ENCODE measurements around the gene TRIM72. TPM values are rescaled to one million over a fixed set of nuclear protein-coding genes. Genes with fewer than 3 reads are reported as not detected.
A peak's percentile ranks its signal among the peaks of the same experiment; 100 is the strongest.
"Not testable (repeated sequence)": the region's sequence is repeated elsewhere in the genome, so short reads cannot be mapped to it uniquely, and the experiment has no call there.

TRIM72 gene
- total RNA-seq, 1 experiment from 2014 or later = not detected

DNA sequence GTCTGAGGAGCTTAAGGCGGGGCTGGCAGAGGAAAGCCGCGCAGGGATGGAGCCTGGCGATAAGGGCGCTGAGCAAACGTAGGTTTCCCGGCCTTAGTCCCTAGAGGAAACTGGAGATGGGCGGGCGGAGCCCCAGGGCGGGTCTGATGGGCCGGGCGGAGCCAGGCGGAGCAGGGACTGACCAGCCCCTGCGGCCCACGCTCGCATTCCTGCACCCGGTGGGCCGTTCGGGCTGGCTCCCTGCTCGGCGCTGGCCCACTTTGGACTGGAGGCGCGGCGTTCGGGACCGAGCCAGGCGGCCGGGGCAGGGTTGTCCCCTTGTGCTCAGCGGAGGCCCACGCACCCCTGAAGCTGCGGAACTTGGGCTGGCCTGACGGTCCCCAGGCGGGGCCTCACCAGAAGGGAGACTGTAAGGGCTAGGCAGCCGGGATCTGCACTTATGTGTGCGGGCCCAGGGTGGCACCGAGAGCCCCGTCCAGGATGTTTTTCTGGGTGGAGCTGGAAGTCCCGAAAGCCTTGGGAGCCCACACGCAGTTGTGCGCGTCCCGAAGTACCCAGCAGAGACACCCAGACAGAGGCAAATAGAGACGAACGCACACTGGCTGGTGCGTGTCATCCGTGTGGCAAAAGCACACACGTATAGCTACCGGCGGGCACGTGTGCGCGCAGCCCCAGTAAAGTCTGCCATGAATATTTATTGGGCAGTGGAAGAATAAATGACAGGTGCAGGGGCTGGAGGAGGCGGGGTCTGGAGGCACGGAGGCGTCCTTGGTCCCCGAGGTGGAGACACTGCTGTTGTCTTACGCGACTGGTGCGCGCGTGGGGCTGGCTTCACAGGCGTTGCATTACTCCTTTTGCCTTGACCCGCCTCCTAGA, 1.6 kb downstream of the TRIM72 start:
- DNase-seq (ENCODE audit: low read depth) = peak; percentile 34

DNA sequence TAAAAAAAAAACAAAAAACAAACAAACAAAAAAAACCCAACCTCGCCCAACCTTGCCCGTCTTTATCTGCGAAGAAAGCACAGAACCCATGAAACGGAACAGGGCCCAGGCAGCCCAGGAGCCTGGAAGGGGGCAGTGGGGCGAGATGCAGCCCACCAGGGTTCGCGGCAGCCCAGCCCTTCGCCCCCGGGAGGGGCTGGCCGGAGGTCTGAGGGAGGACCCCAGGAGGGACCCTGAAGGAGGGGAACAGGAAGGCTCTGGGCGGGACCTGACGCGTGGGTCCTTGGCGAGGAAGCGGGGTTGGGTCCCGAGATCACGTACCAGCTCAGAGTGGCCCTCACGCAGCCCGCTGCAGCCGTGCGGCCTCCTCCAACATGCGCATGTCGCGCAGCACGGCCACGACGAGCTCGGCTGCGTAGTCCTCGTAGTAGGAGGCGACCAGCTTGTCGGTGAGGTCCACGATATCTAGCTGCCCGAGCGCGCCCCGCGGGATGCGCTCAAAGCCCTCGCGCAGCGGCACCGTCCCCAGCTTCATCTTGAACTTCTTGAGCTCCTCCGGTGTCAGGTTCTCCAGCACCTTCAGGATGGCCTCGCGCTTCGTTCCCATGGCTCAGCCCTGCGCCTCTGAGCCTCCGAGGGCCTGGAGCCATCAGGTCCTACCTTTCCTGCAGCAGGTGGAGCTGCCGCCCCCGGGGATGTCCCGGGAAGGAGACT, 2.7 kb downstream of the TRIM72 start, which contains the start of gene PYDC1:
PYDC1 (minus strand) TSS at position 714 of the 714 bp plus-strand sequence; CDS start at position 607, 107 bp downstream.
- no peak for DNase-seq (ENCODE audit: low read depth)

DNA sequence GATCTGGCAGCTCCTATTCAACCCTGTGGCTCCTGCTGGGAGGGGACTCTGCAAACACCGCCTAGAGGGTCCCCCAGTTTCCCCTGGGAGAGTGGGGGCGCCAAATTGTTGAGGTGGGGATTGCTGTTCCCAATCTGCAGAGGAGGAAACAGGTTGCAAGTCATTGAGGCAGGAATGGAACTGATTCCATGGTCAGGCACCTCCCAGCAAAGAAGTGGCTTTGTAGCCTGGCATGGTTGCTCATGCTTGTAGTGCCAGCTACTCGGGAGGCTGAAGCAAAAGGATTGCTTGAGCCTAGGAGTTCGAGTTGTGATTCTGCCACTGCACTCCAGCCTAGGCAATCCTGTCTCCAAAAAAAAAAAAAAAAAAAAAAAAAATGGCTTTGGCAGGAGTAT, 3.2 kb downstream of the TRIM72 start:
- DNase-seq (ENCODE audit: low read depth) = no peak

DNA sequence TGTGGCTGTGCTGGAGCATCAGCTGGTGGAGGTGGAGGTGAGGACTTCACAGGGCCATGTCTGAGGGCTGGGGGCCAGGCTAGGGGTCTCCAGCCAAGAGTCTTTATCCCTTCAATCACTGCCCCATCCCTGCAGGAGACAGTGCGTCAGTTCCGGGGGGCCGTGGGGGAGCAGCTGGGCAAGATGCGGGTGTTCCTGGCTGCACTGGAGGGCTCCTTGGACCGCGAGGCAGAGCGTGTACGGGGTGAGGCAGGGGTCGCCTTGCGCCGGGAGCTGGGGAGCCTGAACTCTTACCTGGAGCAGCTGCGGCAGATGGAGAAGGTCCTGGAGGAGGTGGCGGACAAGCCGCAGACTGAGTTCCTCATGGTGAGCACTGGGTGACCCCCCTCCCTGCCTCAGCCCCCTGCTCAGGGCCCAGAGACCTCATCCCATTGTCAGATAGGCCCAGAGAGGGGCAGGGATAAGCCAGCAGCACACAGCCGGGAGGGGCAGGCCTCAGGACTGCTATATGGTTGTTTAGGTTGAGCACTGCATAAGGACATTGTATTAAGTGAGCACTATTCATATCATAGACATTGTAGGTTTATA, 5.3 kb downstream of the TRIM72 start:
- no peak for DNase-seq (ENCODE audit: low read depth)

DNA sequence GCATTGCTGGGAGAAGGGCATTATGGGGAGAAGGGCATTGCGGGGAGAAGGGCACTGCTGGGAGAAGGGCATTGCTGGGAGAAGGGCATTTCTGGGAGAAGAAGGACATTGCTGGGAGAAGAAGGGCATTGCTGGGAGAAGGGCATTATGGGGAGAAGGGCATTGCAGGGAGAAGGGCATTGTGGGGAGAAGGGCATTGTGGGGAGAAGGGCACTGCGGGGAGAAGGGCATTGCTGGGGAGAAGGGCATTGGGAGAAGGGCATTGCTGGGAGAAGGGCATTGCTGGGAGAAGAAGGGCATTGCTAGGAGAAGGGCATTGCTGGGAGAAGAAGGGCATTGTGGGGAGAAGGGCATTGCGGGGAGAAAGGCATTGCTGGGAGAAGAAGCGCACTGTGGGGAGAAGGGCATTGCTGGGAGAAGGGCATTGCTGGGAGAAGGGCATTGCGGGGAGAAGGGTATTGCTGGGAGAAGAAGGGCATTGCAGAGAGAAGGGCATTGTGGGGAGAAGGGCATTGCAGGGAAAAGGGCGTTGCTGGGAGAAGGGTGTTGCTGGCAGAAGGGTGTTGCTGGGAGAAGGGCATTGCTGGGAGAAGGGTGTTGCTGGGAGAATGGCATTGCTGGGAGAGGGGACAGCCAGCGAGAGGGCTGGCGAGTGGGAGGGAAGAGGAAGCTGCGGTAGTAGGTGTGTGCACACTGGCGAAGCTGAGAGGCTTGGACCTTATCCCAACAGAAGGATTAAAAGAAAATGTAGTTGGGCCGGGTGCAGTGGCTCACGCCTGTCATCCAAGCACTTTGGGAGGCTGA, 7.6 kb downstream of the TRIM72 start:
- DNase-seq (ENCODE audit: low read depth) = no peak

DNA sequence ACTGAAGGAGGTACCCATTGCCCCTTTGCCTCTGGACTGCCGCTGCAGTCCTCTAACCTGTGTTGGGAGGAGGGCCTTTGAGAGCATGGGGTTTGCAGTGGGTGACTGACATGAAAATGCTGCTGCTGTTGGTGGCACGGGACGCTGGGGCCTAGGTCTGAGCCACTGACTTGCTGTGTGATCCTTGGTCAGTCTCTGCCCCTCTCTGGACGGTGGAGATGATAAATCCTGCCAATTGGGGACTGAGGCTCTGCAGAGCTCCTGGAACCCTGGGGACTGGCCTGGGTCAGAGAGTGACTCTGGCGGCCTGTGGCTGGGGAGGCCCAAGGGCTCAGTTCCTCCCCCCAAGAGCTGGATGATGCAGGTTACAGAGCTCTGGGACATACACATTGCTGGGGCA, 9.1 kb downstream of the TRIM72 start:
- no peak for DNase-seq (ENCODE audit: low read depth)

DNA sequence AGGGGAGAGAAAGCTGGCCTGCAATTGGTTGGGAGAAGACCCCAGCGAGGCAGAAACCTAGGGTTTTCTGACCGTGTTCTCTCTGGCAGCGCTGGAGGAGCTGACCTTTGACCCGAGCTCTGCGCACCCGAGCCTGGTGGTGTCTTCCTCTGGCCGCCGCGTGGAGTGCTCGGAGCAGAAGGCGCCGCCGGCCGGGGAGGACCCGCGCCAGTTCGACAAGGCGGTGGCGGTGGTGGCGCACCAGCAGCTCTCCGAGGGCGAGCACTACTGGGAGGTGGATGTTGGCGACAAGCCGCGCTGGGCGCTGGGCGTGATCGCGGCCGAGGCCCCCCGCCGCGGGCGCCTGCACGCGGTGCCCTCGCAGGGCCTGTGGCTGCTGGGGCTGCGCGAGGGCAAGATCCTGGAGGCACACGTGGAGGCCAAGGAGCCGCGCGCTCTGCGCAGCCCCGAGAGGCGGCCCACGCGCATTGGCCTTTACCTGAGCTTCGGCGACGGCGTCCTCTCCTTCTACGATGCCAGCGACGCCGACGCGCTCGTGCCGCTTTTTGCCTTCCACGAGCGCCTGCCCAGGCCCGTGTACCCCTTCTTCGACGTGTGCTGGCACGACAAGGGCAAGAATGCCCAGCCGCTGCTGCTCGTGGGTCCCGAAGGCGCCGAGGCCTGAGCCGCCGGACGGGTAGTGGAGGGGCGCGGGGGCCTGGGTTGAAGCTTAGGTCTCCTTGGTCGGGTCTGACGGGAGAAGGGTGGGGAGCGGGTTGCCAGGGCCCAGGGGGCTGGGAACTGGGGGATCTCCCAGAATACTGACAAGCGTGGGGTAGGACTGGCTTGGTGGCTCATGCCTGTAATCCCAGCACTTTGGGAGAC, 10.4 kb downstream of the TRIM72 start:
- DNase-seq (ENCODE audit: low read depth) = no peak

DNA sequence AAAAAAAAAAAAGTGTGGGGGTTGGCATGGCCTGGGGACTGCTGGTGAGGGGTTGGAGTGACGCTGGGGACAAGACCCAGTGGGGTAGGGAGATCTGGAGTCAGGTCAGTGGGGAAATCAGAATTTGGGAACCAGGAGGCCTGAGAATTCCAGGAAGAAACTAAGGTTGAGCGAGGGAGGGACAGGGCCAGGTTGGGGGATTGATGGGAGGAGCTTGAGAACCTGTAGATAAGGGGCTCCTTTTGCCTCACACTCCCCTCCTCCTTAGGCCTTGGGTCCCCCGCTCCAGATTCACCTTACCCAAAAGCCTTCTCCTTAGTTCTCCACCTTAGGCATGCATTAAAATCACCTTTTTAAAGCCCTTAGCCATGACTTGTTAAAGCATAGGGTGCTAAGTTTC, 11.3 kb downstream of the TRIM72 start:
- no peak for DNase-seq (ENCODE audit: low read depth)

DNA sequence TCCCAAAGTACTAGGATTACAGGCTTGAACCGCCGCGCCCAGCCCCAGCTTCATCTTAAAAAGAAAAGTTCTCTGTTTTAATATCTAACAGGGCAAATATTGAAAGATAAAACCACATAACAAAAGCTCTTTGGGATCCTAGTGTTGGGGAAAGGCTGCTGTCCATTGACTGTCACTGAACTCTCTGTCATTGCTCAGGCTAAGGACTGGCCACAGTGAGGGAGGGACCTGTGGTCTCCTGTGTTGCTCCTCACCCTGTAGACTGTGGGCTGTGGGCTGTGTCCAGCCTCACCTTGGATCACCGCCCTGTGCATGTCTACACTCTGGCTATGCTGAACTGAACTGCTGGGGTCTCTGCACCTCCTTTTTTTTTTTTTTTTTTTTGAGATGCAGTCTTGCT, 14.3 kb downstream of the TRIM72 start:
- no peak for DNase-seq (ENCODE audit: low read depth)

DNA sequence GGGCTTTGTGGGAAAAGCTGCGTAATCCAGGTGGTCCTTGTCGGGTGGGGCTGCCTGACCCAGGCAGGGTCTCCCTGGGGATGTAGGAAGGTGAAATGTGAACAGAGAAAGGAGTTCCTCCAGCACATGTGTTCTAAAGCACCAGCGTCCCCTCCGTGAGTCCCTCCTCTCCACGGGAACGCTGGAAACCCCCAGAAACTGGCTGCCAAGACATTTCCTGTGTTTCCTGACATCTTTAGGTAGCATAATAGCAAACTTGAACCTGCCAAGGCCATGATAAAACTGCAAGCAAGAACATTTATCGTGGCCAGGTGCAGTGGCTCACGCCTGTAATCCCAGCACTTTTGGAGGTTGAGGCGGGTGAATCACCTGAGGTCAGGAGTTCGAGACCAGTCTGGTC, 15.6 kb downstream of the TRIM72 start:
- no peak for DNase-seq (ENCODE audit: low read depth)

DNA sequence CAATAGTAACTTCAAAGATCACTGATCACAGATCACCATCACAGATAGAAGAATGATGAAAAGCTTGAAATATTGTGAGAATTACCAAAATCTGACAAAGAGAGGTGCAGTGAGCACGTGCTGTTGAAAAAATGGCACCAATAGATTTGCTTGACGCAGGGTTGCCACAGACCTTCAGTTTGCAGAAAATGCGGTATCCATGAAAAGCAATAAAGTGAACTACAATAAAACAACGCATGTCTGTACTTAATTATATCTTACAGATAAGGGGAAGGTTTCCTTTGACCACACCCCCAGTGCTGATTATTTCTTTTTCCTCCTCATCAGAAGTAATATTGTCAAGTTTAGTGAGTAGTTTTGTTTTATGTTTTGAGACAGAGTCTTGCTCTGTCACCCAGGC, 24.1 kb downstream of the TRIM72 start:
- DNase-seq (ENCODE audit: low read depth) = no peak

DNA sequence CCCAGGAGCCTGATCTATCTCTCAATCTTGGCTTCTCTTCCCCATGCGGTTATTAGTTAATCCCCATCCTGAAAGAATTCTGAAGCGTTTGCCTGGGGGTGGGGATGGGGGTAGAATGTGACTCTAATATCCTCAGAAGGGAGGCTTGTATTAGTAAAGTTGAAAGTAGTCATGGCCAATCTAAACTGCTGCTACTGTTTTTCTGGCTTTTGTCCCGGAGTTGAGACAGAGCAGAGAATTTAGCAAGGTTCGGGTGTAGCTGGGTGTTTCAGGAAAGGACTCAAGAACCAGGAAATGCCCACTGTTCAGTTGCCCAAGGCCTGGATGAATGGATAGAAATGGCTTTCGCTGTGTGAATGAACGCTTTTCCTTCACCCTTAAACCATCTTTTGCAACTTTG, 28.3 kb downstream of the TRIM72 start:
- DNase-seq (ENCODE audit: low read depth) = peak; percentile 6

DNA sequence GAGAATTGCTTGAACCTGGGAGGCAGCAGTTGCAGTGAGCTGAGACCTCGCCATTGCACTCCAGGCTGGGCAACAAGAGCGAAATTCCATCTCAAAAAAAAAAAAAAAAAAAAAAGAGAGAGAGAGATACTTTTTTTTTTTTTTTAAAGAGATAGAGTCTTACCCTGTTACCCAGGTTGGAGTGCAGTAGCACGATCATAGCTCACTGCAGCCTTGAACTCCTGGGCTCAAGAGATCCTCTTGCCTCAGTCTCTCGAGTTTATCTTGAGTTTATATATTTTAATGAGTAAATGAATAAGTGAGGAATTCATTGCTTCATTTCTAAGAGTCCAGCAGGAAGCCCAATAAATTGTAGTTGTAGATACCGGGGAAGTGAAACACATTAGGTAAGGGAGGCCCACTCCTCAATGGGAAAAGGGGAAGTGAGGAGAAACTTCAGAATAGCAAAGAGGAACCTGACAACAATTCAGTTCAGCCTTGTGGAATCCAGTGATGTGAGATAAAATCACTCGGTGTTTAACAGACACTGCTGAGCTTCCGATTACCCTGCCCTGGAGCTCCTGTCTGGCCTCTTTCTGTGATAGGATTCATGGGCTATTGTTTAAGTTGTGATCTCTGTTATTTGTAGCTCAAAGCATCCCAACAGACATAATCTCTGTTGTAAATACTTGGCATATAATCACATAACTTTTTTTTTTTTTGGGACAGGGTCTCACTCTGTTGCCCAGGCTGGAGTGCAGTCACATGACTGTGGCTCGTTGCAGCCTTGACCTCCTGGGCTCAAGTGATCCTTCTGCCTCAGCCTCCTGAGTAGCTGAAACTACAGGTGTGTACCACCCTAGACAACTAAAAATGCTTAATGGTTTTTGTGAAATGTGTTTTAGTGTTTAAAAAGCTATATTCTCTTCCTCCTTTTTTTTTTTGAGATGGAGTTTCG, 30.1 kb downstream of the TRIM72 start:
- DNase-seq (ENCODE audit: low read depth) = no peak

DNA sequence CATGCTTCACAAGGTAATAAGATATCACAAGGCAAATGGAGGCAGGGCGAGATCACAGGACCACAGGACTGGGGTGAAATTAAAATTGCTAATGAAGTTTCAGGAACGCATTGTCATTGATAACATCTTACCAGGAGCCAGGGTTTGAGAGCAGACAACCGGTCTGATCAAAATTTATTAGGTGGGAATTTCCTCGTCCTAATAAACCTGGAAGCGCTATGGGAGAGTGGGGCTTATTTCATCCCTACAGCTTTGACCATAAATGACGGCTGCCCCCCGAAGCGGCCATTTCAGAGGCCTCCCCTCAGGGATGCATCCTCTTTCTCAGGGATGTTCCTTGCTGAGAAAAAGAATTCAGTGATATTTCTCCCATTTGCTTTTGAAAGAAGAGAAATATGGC, 31.7 kb downstream of the TRIM72 start:
- not testable (repeated sequence) for DNase-seq (ENCODE audit: low read depth)

DNA sequence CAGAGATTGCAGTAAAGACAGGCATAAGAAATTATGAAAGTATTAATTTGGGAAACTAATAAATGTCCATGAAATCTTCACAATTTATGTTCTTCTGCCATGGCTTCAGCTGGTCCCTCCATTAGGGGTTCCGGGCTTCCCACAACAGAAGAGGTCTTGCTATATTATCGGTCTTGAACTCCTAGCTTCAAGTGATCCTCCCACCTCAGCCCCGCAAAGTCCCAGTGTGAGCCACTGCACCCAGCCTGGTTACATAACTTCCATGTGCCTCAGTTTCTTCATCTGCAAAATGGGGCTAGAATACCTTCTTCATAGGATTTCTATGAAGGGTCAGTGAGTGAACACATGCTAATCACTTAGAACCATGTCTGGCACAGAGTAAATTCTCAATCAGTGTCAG, 32.4 kb downstream of the TRIM72 start:
- no peak for DNase-seq (ENCODE audit: low read depth)

DNA sequence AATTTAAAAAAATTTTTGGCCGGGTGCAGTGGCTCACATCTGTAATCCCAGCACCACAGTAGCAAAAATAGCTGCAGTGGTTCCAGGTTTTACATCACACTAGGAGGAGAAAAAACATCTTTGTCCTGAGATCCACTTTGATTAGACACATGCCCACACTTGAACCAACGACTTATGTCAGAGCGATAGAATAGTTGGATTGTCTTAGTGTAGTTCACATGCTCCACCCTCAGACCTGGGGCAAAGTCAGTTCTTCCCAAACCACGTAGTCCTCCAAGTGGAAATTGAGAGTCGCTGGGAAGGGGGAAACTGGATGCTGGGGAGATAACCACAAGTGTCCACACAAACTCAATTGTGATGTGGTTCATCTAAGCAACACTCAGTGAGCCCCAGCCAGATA, 34.4 kb downstream of the TRIM72 start:
- no peak for DNase-seq (ENCODE audit: low read depth)

DNA sequence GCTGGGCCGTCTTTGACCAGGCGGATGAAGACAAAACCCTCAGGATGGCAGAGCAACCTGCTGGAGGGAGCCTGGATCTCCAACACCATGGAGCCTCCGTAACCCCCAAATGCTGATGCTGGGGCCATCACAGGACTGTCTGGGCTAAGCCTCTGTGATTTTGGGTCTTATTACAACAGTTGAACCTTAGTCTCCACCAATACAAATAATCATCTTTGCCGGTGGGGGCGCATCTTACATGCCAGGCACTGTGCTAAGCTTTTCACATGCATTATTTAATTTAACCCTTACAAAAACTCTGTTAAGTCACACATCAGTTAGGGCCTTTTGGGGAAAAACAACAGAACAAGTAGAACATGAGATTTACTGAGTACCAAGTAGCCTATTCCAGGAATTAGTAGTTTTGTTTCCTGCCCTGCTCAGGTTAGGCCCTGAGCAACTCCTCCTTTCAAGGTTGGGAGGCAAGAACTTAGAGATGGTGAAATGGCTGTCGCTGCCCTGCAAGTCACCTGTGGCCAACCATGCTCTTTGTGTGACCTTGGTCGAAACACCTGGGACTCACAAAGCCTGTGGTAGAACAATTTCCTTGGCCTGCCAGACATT, 37.0 kb downstream of the TRIM72 start:
- DNase-seq (ENCODE audit: low read depth) = no peak

DNA sequence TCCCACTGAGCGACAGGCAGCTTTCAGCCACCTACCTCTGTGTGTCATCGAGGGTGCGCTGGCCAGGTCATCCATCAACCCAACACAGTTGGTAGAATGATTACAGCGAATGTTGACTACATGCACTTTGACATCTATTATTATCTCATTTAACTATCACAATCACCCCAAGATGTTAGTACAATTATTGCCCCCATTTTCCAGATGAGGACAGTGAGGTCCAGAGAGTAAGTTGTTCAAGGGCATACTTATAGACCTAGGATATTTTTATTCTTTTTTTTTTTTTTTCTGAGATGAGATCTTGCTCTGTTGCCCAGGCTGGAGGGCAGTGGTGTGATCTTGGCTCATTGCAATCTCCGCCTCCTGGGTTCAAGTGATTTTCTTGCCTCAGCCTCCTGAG, 37.5 kb downstream of the TRIM72 start:
- no peak for DNase-seq (ENCODE audit: low read depth)

DNA sequence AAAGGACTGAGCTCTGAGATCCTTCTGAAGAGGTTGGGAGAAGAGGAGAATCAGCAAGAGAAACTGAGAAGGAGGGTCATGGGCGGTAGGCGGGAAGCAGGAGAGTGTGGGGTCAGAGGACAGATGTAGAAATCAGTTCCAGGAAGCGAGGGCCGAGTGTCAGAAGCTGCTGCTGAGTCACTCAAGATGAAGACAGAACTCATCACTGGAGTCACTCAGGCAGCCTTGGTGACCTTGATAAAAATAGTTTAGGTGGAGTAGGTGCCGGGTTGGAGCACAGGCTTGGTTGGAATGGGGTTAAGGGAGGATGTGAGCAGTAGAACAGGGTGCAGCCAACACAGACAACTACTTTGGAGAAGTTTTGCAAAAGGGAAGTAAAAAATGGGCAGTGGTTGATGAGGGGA, 39.7 kb downstream of the TRIM72 start:
- peak; percentile 14 for DNase-seq (ENCODE audit: low read depth)
